Fibroblast of skin of right biceps (primary cell): ENCODE data around the gene HSP90AB1.
"Not testable (repeated sequence)": the region's sequence is repeated elsewhere in the genome, so short reads cannot be mapped to it uniquely, and the experiment has no call there.

Experiments used
- DNase-seq: peaks from one replicate; pipeline ENCODE4 v3.0.0-alpha.2; 2013

The HSP90AB1 gene

GRCh38 chr6:44222486-44223318 is 24.2 kb upstream of the HSP90AB1 start:
- no peak for DNase-seq

GRCh38 chr6:44223319-44224028 is 23.4 kb upstream of the HSP90AB1 start, which contains the start of gene SLC29A1:
SLC29A1 (plus strand) TSS chr6:44223595; CDS start chr6:44227314, 3,719 bp downstream.
- DNase-seq = peak; percentile 58

GRCh38 chr6:44224029-44224964 is 22.6 kb upstream of the HSP90AB1 start:
- DNase-seq = peak; percentile 30

DNA sequence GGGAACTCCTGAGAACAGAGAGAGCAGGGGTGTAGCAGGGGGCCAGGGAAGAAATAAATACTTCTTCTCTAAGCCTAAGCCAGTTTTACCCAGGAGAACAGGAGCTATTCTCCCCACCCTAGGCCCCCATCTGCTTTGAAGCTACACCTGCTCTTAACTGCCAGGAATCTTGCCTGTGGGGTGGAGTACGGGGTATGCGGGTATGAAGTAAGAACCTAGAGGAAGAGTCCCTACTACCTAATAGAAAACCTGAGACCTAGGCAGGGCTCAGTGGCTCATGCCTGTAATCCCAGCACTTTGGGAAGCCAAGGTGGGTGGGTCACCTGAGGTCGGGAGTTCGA is 22.0 kb upstream of the HSP90AB1 start:
- DNase-seq = no peak

- no peak for DNase-seq
These were observed 21.1 kb upstream of the HSP90AB1 start for GRCh38 chr6:44225579-44226325.

DNA sequence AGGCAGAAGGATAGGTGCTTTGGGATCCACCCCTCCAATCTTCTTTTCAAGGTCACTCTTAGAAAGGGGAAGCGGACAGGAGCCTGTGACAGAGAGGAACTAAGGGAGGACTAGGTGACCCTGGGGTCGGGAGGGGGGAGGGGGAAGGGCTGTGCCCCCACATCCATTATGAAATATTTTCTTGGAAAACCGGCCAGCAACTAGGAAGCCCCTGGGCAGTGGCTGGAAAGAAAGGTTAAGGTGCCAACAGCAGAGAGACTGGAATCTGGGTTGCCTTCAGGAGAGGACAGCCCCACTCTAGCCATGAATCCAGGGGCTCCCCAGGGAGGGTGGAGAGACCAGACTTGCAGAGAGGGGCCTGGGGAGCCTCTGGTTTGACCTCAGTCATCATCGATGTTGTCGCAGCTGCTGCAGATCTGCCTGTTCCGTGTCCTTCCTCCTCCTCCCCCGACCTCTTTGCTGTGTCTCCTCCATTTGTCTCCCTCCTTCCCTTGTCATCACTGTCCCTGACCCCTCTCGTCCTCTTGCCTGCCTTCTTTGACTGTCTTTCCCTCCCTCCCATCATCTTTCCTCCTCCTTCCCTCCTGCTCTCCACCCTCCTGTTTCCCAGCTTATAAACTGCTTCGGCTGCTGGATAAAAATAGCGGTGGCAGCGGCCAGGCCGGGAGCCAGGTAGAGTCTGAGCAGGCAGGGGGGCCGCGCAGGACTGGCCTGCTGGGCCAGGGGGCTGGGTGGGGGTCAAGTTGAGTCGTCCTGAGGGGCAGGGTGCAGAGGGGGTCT is 20.3 kb upstream of the HSP90AB1 start:
- no peak for DNase-seq

DNA sequence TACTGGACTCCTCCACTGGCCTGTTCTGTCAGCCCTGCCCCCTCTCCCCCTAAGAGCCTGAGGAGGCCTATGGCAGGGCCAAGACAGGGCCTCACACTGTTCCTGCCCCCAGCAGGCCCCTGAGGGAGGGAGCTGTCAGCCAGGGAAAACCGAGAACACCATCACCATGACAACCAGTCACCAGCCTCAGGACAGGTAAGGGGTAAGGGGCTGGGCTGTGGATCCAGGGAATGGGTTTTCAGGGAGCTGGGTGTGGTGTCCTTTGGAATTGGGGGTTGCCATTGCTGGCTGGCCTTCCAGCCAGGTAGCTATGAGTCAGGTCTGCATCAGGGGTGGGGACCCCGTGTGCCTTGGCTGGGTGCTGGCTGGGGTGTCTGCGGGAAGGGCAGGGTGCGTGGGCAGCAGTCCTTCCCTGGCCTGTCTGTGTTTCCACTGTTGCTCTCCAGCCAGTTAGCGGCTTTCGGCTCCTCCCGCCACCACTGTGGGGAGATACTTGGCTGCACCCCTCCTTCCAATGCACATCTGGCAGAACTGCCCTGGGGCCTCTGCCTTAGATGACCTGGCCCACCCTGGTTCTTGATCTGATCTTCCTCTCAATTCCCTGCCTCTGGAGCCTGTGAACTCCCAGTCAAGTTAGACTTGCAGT is 19.6 kb upstream of the HSP90AB1 start:
- no peak for DNase-seq

GRCh38 chr6:44228031-44228430 is 18.9 kb upstream of the HSP90AB1 start:
- no peak for DNase-seq

GRCh38 chr6:44228433-44228832 is 18.5 kb upstream of the HSP90AB1 start:
- no peak for DNase-seq

GRCh38 chr6:44228836-44229235 is 18.1 kb upstream of the HSP90AB1 start:
- DNase-seq = no peak

GRCh38 chr6:44229376-44230033 is 17.4 kb upstream of the HSP90AB1 start:
- DNase-seq = no peak

GRCh38 chr6:44230034-44230675 is 16.7 kb upstream of the HSP90AB1 start:
- no peak for DNase-seq

GRCh38 chr6:44231426-44231825 is 15.5 kb upstream of the HSP90AB1 start:
- not testable (repeated sequence) for DNase-seq

DNA sequence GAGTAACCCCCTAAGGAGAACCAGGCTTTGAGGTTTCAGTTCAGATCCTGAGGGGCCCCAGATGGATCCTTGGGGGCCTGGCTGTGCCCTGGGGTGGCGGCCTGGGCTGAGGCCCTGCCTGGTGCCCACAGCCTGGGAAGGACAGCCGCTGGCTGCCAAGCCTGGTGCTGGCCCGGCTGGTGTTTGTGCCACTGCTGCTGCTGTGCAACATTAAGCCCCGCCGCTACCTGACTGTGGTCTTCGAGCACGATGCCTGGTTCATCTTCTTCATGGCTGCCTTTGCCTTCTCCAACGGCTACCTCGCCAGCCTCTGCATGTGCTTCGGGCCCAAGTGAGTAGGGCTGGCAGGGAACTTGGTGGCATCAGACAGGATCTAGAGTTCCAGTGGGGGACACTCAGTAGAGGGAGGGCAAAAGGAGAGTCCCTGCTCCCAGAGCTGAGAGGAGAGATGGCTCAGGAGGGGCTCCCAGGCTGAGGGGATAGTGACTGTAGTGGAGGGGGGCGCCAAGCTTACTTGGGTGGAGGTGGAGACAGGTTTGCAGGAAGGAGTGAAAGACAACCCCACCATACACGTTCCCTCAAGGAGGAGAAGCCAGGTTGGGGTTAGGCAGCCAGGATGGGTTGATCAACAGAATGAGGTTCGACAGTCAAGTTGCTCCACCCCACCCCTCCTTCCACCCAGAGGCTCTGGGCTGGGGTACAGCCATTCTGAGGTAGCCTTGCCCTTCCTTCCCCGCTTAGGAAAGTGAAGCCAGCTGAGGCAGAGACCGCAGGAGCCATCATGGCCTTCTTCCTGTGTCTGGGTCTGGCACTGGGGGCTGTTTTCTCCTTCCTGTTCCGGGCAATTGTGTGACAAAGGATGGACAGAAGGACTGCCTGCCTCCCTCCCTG is 14.0 kb upstream of the HSP90AB1 start:
- no peak for DNase-seq

DNA sequence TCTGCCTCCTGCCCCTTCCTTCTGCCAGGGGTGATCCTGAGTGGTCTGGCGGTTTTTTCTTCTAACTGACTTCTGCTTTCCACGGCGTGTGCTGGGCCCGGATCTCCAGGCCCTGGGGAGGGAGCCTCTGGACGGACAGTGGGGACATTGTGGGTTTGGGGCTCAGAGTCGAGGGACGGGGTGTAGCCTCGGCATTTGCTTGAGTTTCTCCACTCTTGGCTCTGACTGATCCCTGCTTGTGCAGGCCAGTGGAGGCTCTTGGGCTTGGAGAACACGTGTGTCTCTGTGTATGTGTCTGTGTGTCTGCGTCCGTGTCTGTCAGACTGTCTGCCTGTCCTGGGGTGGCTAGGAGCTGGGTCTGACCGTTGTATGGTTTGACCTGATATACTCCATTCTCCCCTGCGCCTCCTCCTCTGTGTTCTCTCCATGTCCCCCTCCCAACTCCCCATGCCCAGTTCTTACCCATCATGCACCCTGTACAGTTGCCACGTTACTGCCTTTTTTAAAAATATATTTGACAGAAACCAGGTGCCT is 13.3 kb upstream of the HSP90AB1 start:
- DNase-seq = no peak

GRCh38 chr6:44234101-44235025 is 12.5 kb upstream of the HSP90AB1 start:
- DNase-seq = peak; percentile 74

DNA sequence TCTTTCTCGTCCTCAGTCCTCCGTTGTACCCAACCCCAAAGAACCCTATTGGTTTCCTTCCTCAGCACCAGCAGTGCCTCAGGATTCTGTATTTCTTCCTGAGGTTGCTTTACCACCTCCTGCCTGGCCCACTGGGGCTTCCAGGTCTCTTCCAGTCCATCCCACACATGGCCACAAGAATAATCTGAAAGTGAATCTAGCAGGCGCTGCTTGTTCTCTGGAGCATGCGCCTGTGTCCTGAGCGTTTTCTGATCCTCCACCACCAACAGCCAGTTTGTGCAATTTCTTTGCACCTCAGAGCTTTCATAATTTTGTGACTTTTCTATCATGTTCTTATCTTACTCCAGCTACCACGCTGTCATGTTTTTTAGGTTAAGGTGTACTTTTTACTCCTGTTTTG is 11.6 kb upstream of the HSP90AB1 start:
- no peak for DNase-seq
